GM21529 (cell line): ENCODE data around the gene GJD3.

Experiments used
- ATAC-seq: cut with Tn5 transposase; IDR thresholded peaks from one replicate; pipeline ENCODE4 v1.9.1; 2021; ENCODE audit not compliant: unreplicated experiment

GJD3 gene

GRCh38 chr17:40352779-40353394 lies 11.7 kb downstream of the GJD3 start:
- no peak for ATAC-seq

GRCh38 chr17:40352237-40352778 lies 12.2 kb downstream of the GJD3 start:
- no peak for ATAC-seq

DNA sequence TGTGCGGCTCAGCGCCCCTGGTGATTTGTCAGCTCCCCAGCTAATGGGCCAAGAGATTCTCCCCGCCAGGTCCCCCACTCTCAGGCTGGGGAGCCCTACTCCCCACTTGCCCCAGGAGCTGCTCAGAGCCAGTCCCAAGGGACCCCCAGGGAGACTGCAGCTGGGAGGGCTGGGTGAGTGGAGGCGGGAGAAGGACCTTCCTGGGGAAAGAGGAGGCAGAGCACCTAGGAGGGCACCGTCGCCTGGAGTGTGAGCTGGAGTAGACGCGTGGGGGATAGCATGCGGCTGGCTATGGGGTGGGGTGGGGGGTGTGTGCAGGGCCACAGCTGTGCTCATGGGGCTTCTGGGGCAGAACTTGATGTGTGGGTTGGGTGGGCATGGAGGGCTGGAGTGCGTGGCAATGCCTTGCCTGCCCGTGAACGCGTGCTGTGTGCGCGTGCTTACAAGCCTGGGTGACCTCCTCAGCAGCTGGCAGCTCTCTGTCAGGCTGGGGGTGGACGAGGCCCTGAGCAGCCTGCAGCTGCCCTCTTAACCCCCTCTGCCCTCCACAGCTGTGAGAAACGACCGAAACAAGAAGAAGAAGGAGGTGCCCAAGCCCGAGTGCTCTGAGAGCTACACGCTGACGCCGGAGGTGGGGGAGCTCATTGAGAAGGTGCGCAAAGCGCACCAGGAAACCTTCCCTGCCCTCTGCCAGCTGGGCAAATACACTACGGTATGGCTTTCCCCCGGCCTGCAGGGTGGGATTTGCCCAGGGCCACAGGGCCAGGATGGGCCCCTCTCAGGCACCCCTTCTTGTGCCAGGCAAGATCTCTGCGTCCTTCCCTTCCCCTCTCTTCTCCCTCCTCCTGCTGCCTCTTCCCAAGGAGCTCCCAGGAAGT lies 12.9 kb downstream of the GJD3 start:
- ATAC-seq: no peak

GRCh38 chr17:40350689-40351358 lies 13.7 kb downstream of the GJD3 start:
- no peak for ATAC-seq

GRCh38 chr17:40349895-40350688 lies 14.4 kb downstream of the GJD3 start:
- no peak for ATAC-seq

- no peak for ATAC-seq
Observed at GRCh38 chr17:40349477-40349894, 15.1 kb downstream of the GJD3 start.

GRCh38 chr17:40348562-40349476 lies 15.7 kb downstream of the GJD3 start:
- no peak for ATAC-seq

- no peak for ATAC-seq
Observed at GRCh38 chr17:40348136-40348504, 16.4 kb downstream of the GJD3 start.

- ATAC-seq: no peak
Observed at GRCh38 chr17:40347319-40348135, 17.0 kb downstream of the GJD3 start.

GRCh38 chr17:40346765-40347158 lies 17.8 kb downstream of the GJD3 start:
- no peak for ATAC-seq

- ATAC-seq: no peak
Observed at GRCh38 chr17:40345994-40346764, 18.4 kb downstream of the GJD3 start.

DNA sequence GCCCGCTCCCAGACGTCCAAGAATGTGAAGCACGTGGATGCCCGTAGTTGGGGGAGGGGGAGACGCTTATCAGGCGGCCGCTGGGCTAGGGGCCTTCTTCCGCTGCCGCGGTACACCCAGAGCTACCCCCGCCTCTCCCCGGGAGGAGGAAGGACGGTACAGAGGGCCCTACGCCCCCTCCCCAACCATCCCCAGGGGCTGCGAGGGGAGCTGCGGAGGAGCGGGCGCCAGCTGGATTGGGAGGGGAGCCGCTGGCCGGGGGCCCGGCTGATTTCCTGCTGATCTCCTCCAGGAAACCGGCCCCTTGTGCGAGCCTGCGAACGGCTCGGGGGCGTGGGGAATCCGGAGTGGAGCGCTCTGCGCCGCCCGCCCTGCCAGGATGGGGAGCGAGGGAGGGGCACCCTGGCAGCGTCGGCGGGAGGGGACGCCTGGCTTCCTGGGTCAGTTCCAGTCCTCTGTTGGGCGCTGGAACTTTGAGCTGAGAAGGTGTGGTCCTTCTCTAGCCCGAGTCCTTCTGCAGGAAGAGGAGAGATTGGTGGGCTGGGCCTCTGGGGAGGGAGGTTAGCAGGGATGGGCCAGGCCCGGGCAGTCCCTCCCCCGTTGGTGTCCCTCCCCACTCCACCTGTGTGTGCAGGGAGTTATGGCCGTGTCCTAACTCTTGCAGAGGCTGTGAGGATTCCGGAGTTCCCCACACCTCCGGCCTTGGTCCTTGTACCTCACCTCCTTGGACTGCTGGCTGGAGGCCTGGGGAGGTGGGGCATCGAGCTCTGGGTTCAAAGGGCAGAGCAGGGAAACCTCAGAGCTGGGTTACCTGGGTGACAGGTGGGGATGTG lies 19.2 kb downstream of the GJD3 start:
- ATAC-seq: no peak

DNA sequence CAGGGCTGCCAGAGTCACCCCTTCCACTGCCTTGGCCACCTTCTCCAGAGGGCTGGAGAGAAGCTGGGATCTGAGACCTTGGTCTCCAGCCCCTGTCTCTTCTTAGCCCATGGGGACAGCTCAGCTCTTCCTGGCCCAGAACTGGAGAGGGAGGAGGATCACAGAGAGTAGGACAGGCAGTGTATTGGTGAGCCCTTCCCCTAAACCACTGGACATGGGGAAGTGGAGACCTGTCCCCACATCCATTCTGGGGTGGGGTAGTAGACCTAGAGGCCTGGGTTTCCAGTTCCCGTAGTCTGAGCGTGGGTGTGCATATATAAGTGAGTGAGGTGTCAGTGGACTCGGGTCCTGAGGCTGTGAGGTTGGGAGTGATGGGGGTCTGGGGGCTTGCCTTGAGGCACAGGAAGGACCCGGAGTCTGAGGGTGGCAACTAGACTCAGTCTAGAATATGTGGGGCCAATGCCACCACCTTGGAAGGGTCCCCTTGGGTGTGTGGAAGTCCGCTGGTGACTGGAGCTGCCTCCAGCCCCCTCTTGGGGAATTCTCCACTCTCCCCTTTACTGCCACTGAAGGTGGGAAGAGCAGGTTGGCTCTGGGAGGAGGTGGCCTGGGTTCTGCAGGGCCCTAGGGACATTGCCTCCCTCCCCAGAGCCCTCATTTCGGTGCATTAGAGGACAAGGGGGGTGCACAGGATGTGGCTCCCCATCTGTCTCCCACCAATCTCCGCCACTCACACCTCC lies 19.9 kb downstream of the GJD3 start:
- ATAC-seq: no peak

- ATAC-seq: no peak
Observed at GRCh38 chr17:40343219-40344119, 21.1 kb downstream of the GJD3 start.

GRCh38 chr17:40342504-40343218 lies 21.9 kb downstream of the GJD3 start:
- no peak for ATAC-seq
